ENCODE measurements around the gene RPS6KB2. TPM values are rescaled to one million over a fixed set of nuclear protein-coding genes. Genes with fewer than 3 reads are reported as not detected.

Gene RPS6KB2
- total RNA-seq, 1 donor: 63.0 TPM

DNA sequence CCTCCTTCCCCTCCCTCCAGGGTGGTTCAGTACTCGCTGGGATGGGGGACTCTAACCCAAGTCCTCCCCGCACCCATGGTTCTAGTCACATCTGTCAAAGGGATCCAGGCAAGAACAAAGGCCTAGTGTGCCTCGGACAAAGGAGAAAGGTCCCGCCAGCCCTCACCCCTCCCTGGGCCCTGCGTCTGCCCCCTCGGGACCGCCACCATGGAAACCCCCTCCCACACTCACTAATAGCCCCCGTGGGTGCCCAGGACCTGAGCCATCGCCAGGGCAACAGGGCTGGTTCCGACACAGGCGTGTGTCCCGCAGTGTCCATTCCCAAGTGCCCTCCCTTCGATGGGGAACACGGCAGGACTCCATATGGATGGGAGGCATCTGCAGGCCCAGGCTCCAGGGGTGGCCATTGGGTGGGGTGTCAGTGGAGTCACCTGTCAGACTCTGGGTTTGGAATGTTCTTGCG is 17.9 kb upstream of the RPS6KB2 start:
- no peak for DNase-seq (ENCODE audit: low read depth in 2 of 3, low spot score in 2 of 3)

DNA sequence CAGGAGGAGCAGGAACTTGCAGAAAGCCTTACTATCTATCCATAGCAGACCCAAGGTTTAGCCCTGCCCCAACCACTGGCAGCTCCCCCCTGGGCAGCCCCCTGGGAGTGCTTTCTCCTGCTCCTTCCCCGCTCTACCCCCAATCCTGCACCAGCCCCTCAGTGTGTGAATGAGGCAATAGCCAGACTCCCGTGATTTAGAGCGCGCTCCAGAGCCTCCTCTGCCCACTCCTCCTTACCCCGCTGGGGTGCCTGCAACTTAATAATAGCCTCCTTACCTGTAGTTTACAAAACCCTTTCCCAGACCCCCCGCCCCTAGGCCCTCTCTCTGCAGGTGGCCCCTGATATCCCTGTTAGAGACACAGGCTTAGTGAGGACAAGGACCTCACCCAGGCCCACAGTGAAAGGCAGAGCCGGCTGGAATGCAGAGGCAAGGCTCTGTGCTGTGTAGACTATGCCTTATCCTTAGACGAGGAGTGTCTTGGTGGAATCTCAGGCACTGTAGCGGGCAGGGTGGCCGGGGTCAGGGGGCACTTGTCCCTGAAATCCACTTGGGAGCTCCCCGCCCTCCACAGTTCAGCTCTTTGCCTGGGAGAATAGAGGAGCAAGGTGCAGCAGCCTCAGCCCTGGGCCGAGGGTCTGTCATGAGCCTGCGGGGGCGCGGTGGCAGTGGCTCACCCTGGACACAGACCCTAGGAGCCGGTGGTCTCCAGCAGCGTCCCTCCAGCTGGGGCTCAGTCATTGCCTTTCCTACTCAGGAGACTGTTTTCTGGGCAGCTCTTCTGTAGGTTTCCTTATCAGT is 17.1 kb upstream of the RPS6KB2 start:
- no peak for DNase-seq (ENCODE audit: low read depth in 2 of 3, low spot score in 2 of 3)

DNA sequence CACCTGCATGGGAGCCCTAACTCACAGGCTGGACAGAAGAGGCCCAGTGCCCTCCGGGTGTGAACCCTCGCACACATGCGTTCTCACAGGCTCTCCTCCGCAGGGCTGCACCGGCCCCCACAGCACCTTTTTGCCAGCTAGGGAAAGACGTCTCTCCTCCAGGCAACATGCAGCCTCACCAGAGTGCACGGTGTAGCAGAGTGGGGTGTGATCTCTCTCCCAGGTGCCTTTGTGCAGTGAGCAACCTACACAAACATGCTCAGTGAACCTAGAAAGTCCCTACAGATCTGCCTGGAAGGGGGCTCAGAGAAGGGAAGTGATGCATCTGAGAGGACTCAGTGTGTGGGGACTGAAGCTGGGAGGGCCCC is 16.5 kb upstream of the RPS6KB2 start:
- no peak for DNase-seq (ENCODE audit: low read depth in 2 of 3, low spot score in 2 of 3)

DNA sequence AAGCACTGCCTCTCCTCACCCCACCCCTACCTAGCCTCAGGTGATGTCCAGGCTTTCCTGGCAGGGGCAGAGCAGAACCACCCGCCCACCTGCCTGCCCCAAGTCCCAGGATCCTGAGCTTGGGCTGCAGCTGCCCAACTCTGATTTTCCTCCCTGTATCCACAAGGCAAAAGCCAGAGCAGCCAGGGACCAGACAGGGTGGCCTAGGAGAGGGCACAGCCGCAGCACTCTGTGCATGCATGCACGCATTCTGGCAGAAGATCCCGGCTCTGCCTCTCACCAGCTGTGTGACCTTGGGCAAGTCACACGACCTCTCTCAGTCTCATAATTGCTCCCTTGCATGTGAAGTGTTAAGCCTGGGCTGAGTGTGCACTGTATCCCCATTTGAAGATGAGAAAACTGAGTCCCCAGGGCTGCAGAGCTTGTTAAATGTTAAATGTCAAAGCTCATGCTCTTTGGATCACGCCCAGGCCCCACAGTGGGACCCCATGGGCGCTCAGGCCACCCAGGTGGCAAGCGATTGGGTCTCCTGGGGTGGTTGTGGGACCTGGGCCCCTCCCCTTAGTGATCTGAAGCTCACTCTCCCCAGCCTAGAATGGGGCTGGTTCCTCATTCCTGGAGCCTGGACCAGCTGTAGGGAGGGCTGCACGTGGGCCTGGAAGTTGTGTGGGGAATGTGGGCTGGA is 15.7 kb upstream of the RPS6KB2 start:
- DNase-seq (ENCODE audit: low read depth in 2 of 3, low spot score in 2 of 3): no peak

DNA sequence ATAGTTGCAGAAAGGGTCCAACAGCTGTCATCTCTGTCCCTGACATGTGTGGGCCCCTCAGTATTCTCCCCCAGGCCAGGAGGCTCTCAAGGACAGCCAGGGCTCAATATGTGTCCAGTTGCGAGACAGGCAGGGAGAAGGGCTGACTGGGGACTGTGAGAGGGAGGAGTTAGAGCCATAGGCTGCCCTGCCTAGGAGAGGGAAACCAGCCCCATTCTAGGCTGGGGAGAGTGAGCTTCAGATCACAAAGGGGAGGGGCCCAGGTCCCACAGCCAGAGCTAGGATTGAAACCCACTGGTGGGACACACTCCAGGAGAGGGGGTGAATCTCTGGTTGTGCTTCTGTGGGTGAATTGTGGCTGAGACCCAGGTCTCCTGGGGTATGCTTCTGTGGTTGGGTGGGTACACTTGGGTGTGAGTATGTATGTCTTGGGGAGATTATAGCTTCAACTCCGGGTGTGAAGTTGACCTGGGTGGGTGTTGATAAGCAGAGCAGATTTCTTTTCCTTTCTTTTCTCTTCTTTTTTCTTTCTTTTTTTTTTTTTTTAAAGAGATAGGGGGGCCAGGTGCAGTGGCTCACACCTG is 14.9 kb upstream of the RPS6KB2 start:
- DNase-seq (ENCODE audit: low read depth in 2 of 3, low spot score in 2 of 3): no peak

DNA sequence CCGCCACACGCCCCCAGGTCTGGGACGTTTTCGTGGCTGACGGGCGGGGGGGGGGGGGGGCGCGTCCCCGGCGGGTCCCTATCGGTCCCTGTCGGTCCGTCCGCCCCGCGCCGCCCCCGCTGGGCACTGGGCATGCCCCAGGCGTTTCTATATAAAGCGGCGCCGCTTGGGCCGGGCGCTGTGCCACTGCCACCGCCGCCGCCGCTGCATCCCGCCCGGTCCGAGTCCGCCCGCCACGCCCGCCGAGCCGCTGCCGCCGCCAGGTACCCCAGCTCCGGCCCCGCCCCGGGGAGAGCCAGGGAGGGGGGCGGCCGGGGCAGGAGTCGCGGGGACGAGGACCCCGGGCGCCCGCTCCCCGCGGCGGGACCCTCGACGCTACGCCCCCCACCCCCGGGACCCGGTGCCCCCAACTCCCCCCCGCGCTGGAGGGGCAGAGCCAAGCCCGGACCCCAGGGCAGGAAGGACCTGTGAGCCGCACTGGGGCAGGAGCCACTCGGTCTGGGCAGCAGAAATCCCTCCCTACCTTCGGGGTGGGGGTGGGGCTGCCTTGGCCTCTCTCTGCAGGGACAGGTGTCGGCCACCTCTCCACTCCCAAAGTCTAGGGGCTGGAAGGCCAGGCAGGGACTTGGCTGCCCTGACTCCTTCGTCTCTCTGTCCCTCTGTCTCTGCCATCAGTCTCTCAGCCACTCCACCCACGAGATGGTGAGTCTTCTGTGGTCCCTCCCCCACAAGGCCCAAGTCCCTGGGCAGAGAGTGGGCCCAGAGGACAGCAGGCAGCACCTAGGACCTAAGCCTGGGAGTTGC is 12.6 kb upstream of the RPS6KB2 start, which contains the start of gene CARNS1:
Gene CARNS1, plus strand, starts transcription at position 178 of the 804 bp plus-strand sequence. Its CDS starts 522 bp downstream, at position 700.
- no peak for DNase-seq (ENCODE audit: low read depth in 2 of 3, low spot score in 2 of 3)

DNA sequence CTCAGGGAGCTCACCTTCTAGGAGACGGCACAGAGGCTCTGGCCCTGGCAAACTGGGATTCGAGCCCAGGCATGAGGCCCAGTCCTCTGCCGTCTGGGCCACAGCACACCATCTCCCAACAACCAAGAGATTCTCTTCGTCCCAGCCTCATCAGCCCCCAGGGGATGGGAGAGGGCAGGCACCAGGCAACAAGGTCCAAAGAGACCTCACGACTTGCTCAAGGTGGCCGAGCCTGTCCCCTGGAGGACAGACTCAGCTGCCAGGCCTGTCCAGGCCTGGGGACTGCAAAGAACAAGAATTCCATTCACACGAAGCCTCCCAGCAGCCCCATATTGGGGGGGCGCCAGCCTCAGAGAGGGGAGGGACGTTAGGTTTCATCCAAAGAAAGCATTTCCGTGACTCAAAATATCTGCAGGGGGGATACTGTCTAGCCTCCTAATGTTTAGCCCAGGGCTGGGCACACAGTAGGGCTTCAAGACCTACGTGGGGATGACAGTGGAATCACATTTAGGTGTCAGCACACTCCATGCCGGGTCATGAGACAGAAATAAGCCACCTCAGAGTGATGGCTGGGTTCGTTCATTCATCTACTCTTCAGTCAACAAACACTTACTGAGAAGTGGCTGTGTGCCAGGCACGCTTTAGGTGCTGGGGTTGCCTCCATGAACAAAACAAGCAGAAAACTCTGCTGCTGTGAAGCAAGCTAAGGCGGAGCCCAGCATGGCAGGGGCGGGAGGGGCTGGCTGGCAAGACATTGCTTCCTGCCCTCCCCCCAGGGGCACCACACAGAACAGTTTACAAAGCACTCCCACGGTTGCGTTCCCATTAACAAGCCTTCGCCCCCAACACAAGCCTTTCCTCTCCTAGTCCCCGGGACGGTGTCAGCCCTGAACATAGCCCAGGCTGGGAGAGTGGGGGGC is 11.6 kb upstream of the RPS6KB2 start:
- DNase-seq (ENCODE audit: low read depth in 2 of 3, low spot score in 2 of 3): peak in 2 of 3 donors; percentile 58 to 67

DNA sequence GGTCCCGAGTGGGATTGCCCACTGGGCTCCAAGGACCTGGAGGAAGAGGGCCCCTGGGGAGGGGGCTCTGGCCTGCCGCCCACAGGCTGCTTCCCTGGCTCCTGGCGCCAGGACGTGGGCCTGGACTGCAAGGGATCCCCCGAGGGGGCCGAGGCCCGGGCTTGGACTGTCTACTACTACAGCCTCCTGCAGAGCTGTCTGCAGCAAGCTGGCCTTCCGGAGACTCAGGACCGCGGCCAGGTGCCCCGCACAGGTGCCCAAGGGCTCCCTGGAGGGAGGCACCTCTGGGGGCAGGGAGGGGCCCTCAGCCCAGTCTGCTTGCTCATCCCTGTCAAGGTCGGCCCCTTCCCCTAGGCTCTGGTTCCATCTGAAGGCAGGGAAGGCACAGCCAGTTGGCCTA is 10.9 kb upstream of the RPS6KB2 start:
- no peak for DNase-seq (ENCODE audit: low read depth in 2 of 3, low spot score in 2 of 3)

DNA sequence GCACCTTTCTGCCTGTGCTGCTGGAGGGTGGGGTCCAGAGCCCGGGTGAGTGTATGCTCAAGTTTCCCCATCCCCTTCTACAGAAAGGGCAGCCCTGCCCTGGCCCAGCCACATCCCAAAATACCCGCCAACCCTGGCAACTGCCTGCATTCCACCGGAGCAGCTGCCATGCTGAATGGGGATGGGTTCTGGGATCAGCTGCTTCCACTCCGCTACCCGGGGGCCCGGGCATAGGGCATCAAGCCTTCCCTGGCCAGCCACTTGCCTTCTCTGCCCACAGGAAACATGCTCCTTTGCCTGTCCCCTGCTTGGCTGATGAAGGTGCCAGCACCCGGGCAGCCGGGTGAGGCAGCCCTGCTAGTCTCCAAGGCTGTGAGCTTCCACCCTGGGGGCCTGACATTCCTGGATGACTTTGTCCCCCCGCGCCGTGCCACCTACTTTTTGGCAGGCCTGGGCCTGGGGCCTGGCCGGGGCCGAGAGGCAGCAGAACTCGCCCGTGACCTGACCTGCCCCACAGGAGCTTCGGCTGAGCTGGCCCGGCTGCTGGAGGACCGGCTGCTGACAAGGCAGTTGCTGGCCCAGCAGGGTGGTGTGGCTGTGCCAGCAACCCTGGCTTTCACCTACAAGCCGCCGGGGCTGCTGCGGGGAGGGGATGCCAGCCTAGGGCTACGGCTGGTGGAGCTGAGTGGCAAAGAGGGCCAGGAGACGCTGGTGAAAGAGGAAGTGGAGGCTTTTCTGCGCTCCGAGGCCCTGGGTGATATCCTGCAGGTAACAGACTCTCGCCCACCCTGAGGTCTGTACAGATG is 9.6 kb upstream of the RPS6KB2 start:
- peak in 2 of 3 donors; percentile 70 to 86 for DNase-seq (ENCODE audit: low read depth in 2 of 3, low spot score in 2 of 3)

DNA sequence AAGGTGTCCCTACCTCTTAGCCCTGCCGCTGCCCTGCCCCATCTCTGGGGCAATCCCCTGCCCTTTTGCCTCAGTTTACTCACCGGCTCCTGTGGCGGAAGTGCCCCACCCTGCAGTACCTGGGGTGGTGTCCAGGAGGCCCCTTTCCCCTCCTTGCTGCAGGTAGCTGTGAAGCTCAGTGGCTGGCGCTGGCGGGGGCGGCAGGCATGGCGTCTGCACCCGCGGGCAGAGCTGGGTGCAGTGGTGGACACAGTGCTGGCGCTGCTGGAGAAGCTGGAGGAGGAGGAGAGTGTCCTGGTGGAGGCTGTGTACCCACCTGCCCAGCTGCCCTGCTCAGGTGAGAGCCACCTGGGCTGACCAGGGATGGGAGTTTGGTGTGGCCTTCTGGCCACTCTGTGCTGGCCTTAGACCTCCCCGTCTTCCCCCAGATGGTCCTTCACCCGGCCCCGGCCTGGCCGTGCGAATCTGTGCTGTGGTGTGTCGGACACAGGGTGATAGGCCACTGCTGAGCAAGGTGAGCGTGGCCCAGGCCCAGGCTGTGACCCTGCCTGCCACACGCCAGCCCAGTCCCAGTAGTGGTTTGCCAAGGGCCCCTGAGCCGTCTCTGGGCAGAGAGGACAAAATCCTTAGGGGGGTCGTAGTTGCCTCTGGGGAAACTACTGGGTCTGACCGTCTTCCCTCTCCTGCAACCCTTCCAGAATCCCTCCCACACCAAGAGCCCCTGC is 8.8 kb upstream of the RPS6KB2 start:
- DNase-seq (ENCODE audit: low read depth in 2 of 3, low spot score in 2 of 3): no peak

DNA sequence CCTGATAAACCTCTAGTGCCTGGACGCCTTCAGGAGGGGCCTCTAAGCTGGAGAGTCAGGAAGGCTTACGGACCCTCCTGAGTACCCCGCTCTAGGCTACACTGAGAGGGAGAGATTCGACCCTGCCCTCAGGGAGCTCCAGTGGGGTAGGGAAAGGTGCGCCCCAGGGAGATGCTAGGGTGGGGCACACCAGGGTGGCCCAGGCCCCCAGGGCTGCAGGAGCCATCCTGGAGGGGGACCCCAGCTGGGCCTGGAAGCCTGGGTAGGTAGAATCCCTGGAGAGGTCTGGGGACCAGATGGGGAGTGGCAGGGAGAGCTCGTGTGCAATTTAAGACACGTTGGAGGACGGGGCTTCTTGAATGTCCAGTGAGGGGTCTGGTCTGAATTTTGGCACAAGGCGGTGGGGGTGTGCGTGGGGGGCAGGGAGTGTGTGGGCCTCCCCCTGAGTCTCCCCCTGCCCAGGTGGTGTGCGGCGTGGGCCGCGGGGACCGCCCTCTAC is 8.1 kb upstream of the RPS6KB2 start:
- no peak for DNase-seq (ENCODE audit: low read depth in 2 of 3, low spot score in 2 of 3)

DNA sequence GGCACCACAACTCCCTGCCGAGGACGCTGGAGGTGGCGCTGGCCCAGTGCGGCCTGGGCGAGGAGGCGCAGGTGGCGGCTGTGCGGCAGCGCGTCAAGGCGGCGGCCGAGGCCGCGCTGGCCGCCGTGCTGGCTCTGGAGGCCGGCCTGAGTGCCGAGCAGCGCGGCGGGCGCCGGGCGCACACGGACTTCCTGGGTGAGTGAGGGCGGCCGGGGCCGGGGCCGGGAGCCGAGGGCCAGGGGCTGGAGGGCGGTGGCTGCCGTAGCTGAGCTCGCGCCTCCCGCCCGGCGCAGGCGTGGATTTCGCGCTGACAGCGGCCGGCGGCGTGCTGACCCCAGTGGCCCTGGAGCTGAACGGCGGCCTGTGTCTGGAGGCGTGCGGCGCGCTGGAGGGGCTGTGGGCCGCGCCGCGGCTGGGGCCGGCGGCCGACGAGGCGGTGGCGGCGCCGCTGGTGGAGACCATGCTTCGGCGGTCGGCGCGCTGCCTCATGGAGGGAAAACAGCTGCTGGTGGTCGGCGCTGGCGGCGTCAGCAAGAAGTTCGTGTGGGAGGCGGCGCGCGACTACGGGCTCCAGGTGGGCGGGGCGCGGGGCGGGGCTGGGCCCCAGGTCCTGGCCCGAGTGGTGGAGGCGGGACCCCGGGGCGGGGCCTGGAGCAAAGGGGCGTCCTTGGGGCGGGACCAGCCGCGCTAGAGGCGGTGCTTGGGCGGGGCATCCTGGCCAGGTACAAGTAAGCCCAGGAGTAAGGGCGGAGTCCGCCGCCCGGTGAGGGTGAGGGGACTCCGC is 7.5 kb upstream of the RPS6KB2 start:
- peak; percentile 95 to 96 (median 95) for DNase-seq (ENCODE audit: low read depth in 2 of 3, low spot score in 2 of 3)

DNA sequence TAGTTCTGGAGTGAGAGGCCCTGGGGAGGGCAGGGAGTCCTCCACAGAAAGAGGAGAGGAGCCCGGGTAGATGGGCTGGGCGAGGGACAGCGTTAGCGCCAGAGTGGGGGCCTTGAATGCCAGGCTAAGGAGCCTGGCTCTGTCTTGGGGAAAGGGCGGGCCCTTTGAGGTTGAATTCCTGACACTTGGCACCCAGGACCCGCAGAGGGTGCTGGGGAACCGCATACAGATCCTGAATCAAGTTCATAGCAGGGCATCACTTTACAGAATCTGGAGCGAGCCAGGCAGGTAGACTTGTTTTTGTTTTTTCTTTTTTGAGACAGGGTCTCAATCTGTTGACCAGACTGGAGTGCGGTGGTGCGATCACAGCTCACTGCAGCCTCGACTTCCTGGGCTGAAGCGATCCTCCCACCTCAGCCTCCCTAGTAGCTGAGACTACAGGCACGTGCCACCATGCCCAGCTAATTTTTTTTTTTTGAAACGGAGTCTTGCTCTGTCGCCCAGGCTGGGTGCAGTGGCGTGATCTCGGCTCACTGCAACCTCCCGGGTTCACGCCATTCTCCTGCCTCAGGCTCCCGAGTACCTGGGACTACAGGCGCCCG is 6.8 kb upstream of the RPS6KB2 start:
- DNase-seq (ENCODE audit: low read depth in 2 of 3, low spot score in 2 of 3): no peak

DNA sequence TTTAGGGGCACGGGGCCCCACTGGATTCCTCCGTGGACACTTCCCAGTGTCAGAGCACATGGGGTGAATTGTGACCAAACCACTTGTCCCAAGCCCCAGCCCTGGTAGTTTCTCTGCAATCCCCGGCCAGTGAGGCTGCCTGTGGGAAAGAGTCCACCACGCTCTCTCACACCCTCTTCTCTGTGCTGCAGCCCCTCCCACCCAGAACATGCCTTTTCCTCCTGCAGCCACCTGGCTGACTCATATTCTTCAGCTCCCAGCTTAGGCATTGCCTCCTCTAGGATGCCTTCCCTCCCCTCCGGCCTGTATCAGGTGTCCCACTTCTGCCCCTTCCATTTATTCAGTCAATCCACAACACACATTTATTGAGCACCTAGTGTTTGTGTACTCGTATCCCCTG is 5.4 kb upstream of the RPS6KB2 start:
- no peak for DNase-seq (ENCODE audit: low read depth in 2 of 3, low spot score in 2 of 3)

DNA sequence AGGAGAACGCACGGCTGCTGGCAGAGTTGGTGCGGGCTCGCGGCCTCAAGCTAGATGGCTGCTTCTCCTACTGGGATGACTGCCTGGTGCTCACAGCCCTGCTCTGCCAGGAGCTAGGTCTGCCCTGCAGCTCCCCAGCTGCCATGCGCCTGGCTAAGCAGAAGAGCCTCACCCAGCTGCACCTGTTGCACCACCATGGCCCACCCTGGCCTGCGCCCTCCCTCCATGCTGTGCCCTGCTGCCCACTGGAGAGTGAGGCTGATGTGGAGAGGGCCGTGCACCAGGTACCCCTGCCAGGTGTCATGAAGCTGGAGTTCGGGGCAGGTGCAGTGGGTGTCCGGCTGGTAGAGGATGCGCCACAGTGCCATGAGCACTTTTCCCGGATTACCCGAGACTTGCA is 4.8 kb upstream of the RPS6KB2 start:
- no peak for DNase-seq (ENCODE audit: low read depth in 2 of 3, low spot score in 2 of 3)

DNA sequence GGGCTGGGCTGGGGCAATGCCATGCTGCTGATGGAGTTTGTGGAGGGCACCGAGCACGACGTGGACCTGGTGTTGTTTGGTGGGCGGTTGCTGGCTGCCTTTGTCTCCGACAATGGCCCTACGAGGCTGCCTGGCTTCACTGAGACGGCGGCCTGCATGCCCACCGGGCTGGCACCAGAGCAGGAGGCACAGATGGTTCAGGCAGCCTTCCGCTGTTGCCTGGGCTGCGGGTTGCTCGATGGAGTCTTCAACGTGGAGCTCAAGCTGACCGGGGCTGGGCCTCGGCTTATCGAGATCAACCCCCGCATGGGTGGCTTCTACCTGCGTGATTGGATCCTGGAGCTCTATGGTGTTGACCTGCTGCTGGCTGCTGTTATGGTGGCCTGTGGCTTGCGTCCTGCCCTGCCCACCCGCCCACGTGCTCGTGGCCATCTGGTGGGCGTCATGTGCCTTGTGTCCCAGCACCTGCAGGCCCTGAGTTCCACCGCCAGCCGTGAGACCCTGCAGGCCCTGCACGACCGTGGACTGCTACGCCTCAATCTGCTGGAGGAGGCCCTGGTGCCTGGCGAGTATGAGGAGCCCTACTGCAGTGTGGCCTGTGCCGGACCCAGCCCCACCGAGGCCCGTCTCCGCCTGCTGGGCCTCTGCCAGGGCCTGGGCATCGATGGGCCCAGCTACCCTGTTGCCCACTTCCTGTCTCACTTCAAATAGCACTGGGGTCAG is 4.2 kb upstream of the RPS6KB2 start:
- DNase-seq (ENCODE audit: low read depth in 2 of 3, low spot score in 2 of 3): no peak
